ENCODE measurements around the gene WWOX. TPM values are rescaled to one million over a fixed set of nuclear protein-coding genes. Genes with fewer than 3 reads are reported as not detected.

WWOX gene
- total RNA-seq, 1 donor from 2014 or later, result 19.2 TPM

- intact Hi-C loops (cut with DNase I), result no loop called here
- no peaks in the 10 kb centered on the region for H3K4me1 ChIP-seq
Measured at GRCh38 chr16:78352184-78352583, 252.7 kb downstream of the WWOX start.

GRCh38 chr16:78353640-78354275, 254.3 kb downstream of the WWOX start:
- TF ChIP-seq CTCF (IDR thresholded peaks at IDR 0.05), result no peak
- intact Hi-C loops (cut with DNase I), result no loop called here

More at GRCh38 chr16:78352184-78352583, 252.7 kb downstream of the WWOX start:
- Histone ChIP-seq H3K4me3 (no peak overlapping the region), H3K9me3 (no peaks in the 10 kb centered on the region), H3K36me3 (no peaks in the 10 kb centered on the region), H3K27ac (no peak overlapping the region), H3K27me3 (ENCODE audit: low read depth) (no peaks in the 10 kb centered on the region)
- DNase-seq (no peak), ATAC-seq (no peak)
- TF ChIP-seq CTCF (IDR thresholded peaks at IDR 0.05), result no peak

GRCh38 chr16:78362524-78363135, 263.2 kb downstream of the WWOX start:
- no peak for DNase-seq
- H3K27me3 ChIP-seq (ENCODE audit: low read depth), result no peaks in the 10 kb centered on the region
- H3K4me3 ChIP-seq, result no peak overlapping the region
- no peak for TF ChIP-seq CTCF (IDR thresholded peaks at IDR 0.05)
- no peaks in the 10 kb centered on the region for H3K36me3 ChIP-seq
- peaks cover 6% of the 10 kb centered on the region for H3K4me1 ChIP-seq
- no peak overlapping the region for H3K27ac ChIP-seq
- ATAC-seq, result no peak
- intact Hi-C loops (cut with DNase I), result no loop called here
- no peaks in the 10 kb centered on the region for H3K9me3 ChIP-seq

More at GRCh38 chr16:78353640-78354275, 254.3 kb downstream of the WWOX start:
- H3K27ac ChIP-seq, result no peak overlapping the region
- no peaks in the 10 kb centered on the region for H3K27me3 ChIP-seq (ENCODE audit: low read depth)
- DNase-seq (no peak), ATAC-seq (no peak)
- H3K4me1 ChIP-seq, result no peaks in the 10 kb centered on the region
- no peaks in the 10 kb centered on the region for H3K36me3 ChIP-seq
- H3K9me3 ChIP-seq, result no peaks in the 10 kb centered on the region
- no peak overlapping the region for H3K4me3 ChIP-seq

- H3K9me3 ChIP-seq, result no peaks in the 10 kb centered on the region
Measured at GRCh38 chr16:78363843-78364555, 264.5 kb downstream of the WWOX start.

GRCh38 chr16:78364556-78364880, 265.1 kb downstream of the WWOX start:
- TF ChIP-seq CTCF (IDR thresholded peaks at IDR 0.05), result no peak
- Histone ChIP-seq H3K9me3 (no peaks in the 10 kb centered on the region), H3K36me3 (no peaks in the 10 kb centered on the region), H3K27me3 (ENCODE audit: low read depth) (no peaks in the 10 kb centered on the region), H3K4me1 (peaks cover 6% of the 10 kb centered on the region), H3K27ac (no peak overlapping the region), H3K4me3 (no peak overlapping the region)
- ATAC-seq, result no peak
- DNase-seq, result no peak
- intact Hi-C loops (cut with DNase I), result no loop called here

More at GRCh38 chr16:78363843-78364555, 264.5 kb downstream of the WWOX start:
- Histone ChIP-seq H3K27me3 (ENCODE audit: low read depth) (no peaks in the 10 kb centered on the region), H3K36me3 (no peaks in the 10 kb centered on the region), H3K4me3 (no peak overlapping the region), H3K27ac (no peak overlapping the region), H3K4me1 (peaks cover 6% of the 10 kb centered on the region)
- intact Hi-C loops (cut with DNase I), result no loop called here
- no peak for DNase-seq
- no peak for TF ChIP-seq CTCF (IDR thresholded peaks at IDR 0.05)
- no peak for ATAC-seq

Data from lower lobe of right lung (tissue), 2 donors.